ENCODE results near the gene SSPN.

Gene SSPN

DNA sequence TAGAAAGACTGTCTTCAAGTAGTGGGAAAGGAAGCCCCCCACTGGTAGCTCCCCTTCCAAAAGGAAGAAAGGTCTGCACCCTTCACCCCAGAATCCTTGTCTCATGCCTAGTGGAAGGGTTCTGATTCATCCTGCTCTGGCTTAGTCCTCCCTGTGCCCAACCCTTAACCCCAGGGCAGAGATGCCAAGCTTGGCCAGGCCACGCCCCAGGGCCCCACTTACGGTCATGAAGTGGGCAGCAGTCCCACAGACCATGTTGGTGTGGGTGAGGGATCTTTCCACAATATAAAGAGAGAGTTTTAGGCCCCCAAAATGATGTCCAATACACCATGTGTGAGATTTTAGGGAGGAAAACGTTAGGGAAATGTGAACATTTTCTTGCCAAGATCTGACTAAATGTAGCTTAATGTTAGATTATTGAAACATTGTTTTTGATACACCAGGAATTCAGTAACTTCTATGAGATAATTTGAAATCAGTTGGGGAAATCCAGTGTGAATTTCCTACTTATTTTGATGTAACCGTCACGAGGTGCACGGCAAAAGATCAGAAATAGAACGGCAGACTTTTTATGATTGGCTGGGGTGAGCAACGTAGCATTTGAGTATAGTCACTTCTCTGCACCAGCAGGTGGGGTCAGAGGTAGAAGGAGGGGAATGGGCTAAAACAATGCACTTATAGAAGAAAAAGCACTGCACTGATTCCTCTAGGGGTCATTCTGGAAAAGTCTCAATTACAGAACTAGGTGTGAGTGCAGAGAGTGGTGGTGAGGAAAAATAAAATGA, 8.2 kb upstream of the SSPN start:
- DNase-seq, result no peak

DNA sequence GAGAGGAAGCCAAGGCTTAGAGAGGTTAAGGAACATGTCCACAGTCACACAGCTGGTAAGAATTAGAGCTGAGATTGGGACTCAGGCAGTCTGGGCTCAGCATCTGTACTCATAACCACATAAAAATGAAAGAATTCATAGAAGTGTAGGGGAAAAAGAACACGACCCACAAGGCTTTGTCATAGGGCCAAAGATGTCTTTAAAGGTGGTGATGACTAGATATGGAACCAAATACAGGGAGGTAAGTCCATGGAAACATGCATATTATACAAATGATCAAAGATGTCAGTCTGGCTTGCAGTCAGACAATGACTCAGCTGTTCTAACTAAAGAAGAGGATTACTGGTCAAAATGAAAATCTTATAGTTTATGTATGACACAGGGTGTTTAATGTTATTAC, 7.2 kb upstream of the SSPN start:
- no peak for DNase-seq

DNA sequence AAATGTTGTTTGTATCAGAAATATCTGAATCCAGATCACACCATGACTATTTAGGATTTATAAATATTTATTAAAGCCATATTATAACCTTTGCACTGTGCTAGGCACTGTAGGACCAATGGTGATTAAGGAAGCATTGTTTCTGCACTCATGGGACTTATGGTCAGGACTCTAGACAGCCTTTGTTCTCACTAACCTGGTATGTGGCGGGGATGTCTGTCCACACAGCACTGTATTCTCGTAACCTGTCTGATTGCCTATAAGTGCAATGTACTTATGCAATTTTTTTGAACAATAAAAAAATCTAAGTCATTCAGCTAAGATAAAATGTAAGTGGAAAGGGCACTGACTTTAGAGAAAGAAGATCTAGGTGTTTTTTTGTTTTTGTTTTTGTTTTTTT, 6.7 kb upstream of the SSPN start:
- no peak for DNase-seq

GRCh38 chr12:26192142-26192541, 3.2 kb upstream of the SSPN start:
- no peak for DNase-seq

- DNase-seq, result no peak
Observed at GRCh38 chr12:26193539-26193938, 1.8 kb upstream of the SSPN start.

- DNase-seq, result no peak
Observed at GRCh38 chr12:26195641-26196420, 458 bp downstream of the SSPN start.

DNA sequence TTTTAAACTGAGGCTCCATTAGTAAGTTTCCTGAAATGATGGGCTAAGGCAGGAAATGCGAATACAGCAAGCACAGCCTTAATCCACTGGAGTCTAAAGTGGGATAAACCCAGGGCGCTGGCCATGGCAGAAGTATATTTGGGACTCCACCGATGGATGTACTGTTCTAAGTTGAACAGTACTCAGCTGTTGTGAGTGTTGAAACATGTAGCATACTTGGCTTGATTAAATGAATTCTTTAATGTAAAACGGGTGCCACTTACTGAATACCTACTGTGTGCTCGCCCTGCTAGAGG, 996 bp downstream of the SSPN start:
- DNase-seq, result no peak

DNA sequence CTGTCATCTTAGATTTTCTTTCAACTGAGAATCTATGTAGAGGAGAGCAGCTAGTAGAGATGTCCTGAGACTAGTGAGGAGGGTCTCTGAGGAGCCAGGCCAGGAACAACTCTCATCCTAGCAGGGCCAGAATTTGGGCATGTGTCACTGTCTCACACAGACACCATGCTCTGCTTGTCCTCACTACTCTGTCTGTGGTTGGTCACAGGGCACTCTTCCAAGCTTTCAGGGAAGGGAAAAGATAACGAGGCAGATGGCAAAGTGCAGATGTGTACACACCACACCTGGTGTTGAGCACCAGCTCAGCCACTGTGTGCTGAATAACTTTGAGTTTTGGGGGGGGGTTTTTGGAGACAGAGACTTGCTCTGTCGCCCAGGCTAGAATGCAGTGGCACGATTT, 2.5 kb downstream of the SSPN start:
- DNase-seq, result no peak

GRCh38 chr12:26198742-26199141, 3.4 kb downstream of the SSPN start:
- no peak for DNase-seq

DNA sequence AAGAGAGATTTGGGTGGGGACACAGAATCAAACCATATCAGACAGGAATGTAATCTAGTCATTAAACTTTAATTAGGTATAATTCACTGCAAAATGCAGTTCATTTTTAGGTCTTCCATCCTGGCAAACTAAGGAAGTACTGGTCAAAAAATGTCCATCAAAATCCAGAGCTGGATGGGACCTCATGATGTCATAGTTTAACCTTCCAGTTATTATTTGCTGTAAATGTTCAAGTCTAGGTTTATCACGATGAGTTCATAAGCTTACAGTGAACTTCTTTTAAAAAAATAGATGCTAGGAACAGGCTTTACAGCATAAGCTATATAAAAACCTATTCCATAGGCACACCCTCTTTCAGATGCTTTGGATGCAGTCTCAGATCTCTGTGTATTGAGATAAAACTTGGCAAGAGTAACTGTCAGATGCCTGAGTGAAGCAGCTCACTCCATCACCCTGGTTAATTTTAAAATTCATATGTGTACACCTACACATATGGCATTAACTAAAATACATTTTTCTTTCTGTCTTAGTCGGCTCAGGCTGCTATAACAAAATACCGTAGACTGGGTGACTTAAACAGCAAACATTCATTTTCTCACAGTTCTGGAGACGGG, 7.9 kb downstream of the SSPN start:
- no peak for DNase-seq

DNA sequence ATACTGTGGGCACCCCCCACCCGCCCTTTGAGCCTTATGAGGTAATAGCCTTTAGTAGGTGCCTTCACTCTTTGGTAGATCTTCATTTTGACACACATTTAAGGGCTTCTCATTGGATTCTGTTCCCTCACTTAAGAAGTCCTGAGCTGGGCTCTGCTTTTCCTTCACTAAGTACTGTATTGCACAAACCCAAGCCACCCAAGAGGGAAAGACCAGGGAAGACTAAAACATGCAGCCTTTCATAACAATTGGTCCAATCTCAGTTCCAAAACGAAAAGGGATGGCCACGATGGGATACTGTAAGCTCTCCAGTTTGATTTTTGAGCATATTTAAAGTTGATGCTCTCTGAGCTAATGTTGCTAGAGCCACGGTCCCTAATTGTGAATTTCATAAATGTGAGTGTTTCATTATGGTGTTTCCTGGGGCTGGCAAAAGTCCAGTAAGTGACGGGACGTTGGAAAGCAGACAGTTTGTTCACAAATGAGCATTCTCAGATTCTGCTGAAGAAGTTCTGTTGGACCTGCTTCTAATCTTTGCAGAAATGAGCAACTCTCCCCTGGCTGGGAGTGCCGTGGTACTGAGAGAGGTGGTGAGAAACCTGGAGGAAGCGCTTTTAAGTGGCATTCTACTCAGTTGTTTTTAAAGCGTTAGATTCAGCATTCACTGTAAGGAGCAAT, 9.4 kb downstream of the SSPN start:
- no peak for DNase-seq

- DNase-seq, result no peak
Observed at GRCh38 chr12:26205298-26205697, 9.9 kb downstream of the SSPN start.

DNA sequence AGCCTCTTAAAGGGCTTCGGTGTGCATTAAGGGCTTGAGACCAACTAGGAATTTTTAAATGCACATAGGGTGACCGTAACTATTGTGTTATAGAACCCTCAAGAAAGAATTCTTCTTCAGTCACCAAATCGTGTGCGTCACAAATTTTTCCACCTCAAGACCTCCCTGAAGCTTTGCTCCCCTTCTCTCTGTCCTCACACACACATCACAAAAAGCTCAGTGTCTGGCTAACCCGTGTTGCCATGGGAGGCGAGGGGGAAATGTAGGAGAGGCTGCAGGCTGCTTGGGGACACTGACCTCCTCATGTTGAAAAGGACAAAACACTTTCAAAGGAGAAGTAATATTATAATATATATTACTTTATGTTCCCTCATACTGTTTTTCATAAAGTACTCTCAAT, 10.6 kb downstream of the SSPN start:
- no peak for DNase-seq

GRCh38 chr12:26211331-26211730, 16.0 kb downstream of the SSPN start:
- DNase-seq, result no peak

DNA sequence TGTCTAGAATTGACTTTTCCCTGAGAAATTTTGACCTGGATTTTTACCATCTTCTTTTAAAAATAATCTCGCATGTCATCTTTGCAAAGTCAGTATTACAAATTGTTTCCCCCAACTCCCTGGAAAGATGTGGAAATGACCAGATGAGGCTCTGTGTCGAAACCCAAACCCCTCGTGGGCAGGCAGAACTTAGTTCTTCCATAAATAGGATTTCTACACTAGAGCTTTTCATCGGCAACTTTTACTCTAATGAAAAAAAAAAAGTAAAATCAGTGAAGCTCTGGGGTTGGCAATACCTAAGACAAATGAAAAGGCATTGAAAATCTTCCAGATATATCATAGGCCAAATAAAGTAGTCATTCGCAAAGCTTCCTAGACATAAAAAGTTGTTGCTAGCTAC, 17.0 kb downstream of the SSPN start:
- DNase-seq, result no peak

- no peak for DNase-seq
Observed at GRCh38 chr12:26212988-26213387, 17.6 kb downstream of the SSPN start.

- no peak for DNase-seq
Observed at GRCh38 chr12:26214121-26214520, 18.7 kb downstream of the SSPN start.

- DNase-seq, result no peak
Observed at GRCh38 chr12:26219736-26220135, 24.4 kb downstream of the SSPN start.

DNA sequence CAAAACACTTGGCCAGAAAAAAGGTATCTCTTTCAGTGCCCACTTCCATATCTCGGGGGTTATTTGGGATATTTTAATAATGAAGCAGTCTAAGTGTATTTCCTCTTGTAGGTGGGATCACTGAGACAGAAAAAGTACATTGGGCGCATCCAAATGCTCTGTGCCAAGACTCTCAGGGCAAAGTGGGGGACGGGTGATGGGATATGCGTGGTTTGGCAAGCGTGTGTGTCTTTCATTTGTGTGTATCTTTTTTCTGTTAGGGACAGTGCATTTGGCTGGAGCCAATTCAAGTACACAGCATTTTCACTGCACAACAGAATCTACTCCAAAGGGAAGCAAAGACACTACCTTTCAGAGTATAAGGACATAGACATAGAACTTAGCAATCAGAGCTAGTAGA, 29.3 kb downstream of the SSPN start:
- no peak for DNase-seq

GRCh38 chr12:26226122-26226521, 30.7 kb downstream of the SSPN start:
- DNase-seq, result no peak

DNA sequence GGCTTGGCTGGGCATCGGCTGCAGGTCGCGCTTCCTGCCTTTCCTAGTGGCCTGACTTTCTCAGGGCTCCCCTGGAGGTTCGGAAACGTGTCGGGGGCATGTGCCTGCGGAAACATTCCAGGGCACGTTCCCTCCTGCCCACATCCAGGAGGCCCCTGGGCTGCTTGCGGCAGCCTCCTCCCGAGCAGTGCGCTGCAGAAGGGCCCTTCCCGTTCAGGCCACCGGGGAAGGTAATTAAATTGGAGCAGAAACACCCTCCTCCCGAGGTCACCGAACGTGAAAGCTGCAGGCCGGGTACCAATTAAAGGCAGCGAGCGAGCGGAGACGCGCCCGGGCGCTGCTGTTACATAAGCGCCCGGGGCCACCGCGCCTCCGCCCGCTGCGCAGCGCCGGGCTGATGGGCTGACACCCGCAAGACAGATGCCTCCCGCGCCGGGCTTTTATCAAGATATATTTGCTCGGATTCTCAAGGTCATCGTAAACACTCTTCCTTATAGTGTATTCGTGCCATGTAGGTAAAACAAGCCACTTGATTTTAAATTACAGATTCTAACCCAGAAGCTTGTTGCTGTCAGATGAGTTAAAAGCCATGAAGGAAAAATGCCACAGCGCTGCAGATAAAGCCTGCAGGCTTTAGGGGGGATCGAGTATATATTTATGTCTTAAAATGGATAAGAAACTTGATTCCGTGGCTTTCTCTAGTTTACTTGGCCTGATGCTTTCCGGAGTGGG, 31.4 kb downstream of the SSPN start:
- no peak for DNase-seq

DNA sequence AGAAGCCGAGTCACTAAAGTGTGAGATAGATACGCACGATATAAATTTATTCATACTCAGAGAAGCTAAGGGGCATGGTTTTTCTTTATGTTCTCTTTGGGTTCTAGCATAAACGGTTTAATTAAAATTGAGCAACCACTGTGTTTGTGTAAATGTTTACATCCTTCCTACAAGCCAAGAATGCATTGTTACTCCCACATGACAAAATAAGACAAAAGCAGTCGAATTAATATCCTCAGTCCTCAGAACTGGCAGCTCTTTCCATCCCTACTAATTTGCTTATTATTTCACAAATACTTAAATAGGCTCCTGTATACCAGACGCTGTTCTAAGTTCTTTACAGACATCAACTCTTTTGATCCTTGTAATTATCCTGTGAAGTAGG, 32.0 kb downstream of the SSPN start:
- DNase-seq, result no peak

- DNase-seq, result no peak
Observed at GRCh38 chr12:26229910-26230309, 34.5 kb downstream of the SSPN start.
